GM21528 (cell line): ENCODE measurements around the gene BGLAP.

ENCODE experiments used
- ATAC-seq: cut with Tn5 transposase; IDR thresholded peaks from one replicate; pipeline ENCODE4 v1.9.1; 2021; ENCODE audit warnings: mild to moderate bottlenecking, moderate library complexity; ENCODE audit not compliant: unreplicated experiment, low FRiP score

BGLAP gene

GRCh38 chr1:156286061-156286460, 44.1 kb downstream of the BGLAP start:
- no peak for ATAC-seq

GRCh38 chr1:156289857-156290256, 47.9 kb downstream of the BGLAP start:
- ATAC-seq: no peak

GRCh38 chr1:156291226-156292061, 49.5 kb downstream of the BGLAP start:
- no peak for ATAC-seq
